Activated B cell treated with CpG ODN at 0.5 μM for 24 hours (primary cell): ENCODE results near the gene PLEKHA8. TPM values are rescaled to one million over a fixed set of nuclear protein-coding genes. Genes with fewer than 3 reads are reported as not detected.

Source experiments
- ATAC-seq: fragments of 200-7000 bp; cut with Tn5 transposase; one replicate; pipeline ENCODE4 v1.10.0; 2021; ENCODE audit warnings: low read depth, mild to moderate bottlenecking, moderate library complexity
- CTCF ChIA-PET: fragments of 350-600 bp; sonication (Branson Sonifier 250); formaldehyde crosslinking; loops from one replicate; lab custom pipeline; 2021; ENCODE audit warnings: antibody characterized with exemption; lab: Charles Lee
- POLR2A ChIA-PET: fragments of 350-600 bp; sonication (Branson Sonifier 250); formaldehyde crosslinking; loops from one replicate; lab custom pipeline; 2021; ENCODE audit warnings: antibody characterized with exemption; lab: Charles Lee
- DNase-seq: peaks from one replicate; pipeline ENCODE4 v3.0.0; 2022
- H3K27ac Mint-ChIP-seq: one replicate; pipeline ENCODE4 v1.8.0; 2020; ENCODE audit warnings: mixed read lengths
- H3K27me3 Mint-ChIP-seq: one replicate; pipeline ENCODE4 v1.8.0; 2021; ENCODE audit warnings: mixed read lengths
- H3K36me3 Mint-ChIP-seq: one replicate; pipeline ENCODE4 v1.8.0; 2021; ENCODE audit warnings: low read depth, mixed read lengths
- H3K4me1 Mint-ChIP-seq: one replicate; pipeline ENCODE4 v1.8.0; 2021; ENCODE audit warnings: mixed read lengths
- H3K4me3 Mint-ChIP-seq: one replicate; pipeline ENCODE4 v1.8.0; 2020; ENCODE audit warnings: mild to moderate bottlenecking, mixed read lengths
- H3K9me3 Mint-ChIP-seq: one replicate; pipeline ENCODE4 v1.8.0; 2020; ENCODE audit warnings: mixed read lengths
- intact Hi-C: fragments of 100-400 bp; cut with micrococcal nuclease; formaldehyde crosslinking; loops from one replicate; pipeline ENCODE4 v1.15.1; 2024
- total RNA-seq: library from RNA; stranded (reverse); gene quantifications from 2 replicates; pipeline ENCODE4 v1.2.3, GENCODE V29; 2022
- TF ChIP-seq, protein P1 (sequence below): fragments of 200-600 bp; IDR thresholded peaks from one replicate; pipeline ENCODE4 v1.8.0; 2022; ENCODE audit warnings: antibody characterized with exemption, mild to moderate bottlenecking

PLEKHA8 gene
- total RNA-seq, 1 donor from 2014 or later: 9.3 TPM

DNA sequence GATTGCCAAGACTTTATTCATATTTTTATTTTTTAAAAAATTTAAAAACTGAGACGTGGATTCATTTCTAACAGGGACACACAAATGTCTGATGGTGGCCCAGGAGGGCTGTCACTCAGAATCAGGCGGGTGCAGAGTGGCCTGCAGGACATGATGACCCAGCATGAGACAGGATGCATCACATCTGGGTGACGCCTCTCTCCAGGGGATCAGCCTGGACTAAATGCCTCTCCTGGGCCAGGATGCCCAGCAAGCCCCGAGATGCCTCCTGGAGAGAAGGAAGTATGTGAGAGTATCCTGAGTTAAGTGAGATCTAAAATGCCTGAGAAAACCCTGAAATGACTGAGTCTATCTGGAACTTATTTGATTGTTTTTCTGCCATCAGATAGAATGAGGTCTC lies 89.7 kb downstream of the PLEKHA8 start:
- no peak for DNase-seq
- H3K9me3 Mint-ChIP-seq: peaks cover 8% of the 10 kb centered on the region
- ATAC-seq: no peak
- peaks cover 14% of the 10 kb centered on the region for H3K4me1 Mint-ChIP-seq
- TF ChIP-seq, protein P1, sequence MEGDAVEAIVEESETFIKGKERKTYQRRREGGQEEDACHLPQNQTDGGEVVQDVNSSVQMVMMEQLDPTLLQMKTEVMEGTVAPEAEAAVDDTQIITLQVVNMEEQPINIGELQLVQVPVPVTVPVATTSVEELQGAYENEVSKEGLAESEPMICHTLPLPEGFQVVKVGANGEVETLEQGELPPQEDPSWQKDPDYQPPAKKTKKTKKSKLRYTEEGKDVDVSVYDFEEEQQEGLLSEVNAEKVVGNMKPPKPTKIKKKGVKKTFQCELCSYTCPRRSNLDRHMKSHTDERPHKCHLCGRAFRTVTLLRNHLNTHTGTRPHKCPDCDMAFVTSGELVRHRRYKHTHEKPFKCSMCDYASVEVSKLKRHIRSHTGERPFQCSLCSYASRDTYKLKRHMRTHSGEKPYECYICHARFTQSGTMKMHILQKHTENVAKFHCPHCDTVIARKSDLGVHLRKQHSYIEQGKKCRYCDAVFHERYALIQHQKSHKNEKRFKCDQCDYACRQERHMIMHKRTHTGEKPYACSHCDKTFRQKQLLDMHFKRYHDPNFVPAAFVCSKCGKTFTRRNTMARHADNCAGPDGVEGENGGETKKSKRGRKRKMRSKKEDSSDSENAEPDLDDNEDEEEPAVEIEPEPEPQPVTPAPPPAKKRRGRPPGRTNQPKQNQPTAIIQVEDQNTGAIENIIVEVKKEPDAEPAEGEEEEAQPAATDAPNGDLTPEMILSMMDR: no peak
- intact Hi-C loops: no loop called here
- no peak overlapping the region for H3K4me3 Mint-ChIP-seq
- H3K27ac Mint-ChIP-seq: no peak overlapping the region
- no peaks in the 10 kb centered on the region for H3K27me3 Mint-ChIP-seq
- H3K36me3 Mint-ChIP-seq: no peaks in the 10 kb centered on the region
- CTCF ChIA-PET: no interaction called here
- POLR2A ChIA-PET: no interaction called here

DNA sequence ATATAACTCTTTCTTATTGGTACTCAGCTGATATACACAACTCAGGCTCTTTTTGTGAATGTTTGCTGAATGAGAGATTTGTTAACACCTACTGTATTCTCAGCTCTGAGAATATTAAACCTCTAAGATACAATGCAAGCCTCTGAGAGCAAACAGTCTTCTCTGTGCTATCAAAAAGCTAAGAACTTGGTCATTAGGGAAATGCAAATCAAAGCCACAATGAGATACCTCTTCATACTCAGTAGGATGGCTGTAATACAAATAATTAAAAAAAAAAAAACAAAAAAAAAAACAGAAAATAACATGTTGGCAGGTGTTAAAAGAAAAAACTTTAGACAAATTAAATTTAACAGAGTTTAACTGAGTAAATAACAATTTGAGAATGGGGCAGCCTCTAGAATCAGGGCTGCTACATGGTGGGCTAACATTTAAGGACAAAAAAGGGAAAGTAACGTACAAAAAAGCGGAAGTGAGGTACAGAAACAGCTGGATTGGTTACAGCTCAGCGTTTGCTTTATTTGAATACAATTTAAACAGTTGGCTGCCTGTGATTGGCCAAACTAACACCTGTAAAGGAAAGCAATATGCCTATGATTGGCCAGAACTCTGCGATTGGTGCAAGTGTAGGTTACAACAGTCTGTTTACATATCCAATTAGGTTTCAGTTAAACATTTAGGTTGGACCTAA lies 91.8 kb downstream of the PLEKHA8 start:
- Mint-ChIP-seq H3K36me3 (no peaks in the 10 kb centered on the region), H3K27ac (no peak overlapping the region), H3K4me1 (peaks cover 7% of the 10 kb centered on the region), H3K4me3 (no peak overlapping the region), H3K27me3 (no peaks in the 10 kb centered on the region), H3K9me3 (no peaks in the 10 kb centered on the region)
- TF ChIP-seq, protein P1: no peak
- POLR2A ChIA-PET: interaction anchor here (1.2 kb wide), 2 partner anchors 14 to 24 kb away, joined by 3 to 4 read pairs; no protein-coding TSS in a partner anchor
- no peak for DNase-seq
- intact Hi-C loops: no loop called here
- no peak for ATAC-seq
- CTCF ChIA-PET: interaction anchor here (1.3 kb wide), 1 partner anchor 58 kb away, joined by 4 read pairs; no protein-coding TSS in a partner anchor

DNA sequence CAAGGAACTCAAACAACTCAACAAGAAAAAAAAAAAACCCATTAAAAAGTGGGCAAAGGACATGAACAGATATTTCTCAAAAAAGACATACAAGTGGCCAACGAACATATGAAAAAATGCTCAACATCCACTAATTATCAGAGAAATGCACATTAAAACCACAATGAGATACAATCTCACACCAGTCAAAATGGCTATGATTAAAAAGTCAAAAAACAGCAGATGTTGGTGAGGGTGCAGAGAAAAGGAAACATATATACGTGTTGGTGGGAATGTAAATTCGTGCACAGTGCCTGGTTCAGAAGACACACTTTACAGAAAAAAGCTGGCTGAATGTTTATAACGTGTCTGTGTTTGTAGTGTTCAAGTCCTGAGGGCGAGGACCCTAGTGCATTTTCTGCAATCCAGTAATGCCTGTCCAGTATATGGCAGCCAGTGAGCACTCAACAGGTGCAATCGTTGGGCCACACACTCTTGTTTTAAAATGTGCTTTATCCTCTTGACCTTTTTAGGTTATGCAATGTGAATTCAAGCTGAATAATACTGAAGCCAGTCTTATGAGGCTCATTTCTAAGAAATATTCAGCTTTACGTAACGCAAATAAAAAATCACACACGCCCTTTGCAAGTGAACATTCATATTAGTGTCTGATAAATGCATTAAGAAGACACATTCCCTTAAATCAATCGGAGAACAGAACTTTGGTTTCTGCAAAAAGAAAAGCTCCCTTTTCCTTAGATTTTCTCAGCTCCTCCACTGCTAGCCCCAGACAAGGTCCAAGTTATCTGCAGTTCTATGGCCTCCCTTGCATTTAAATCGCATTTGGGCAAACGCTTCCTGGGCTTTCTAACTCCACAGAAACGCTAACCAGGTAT lies 105.8 kb downstream of the PLEKHA8 start:
- Mint-ChIP-seq H3K4me1 (peaks cover 12% of the 10 kb centered on the region), H3K27me3 (peaks cover 11% of the 10 kb centered on the region), H3K36me3 (peaks cover 3% of the 10 kb centered on the region), H3K4me3 (peak overlapping the region; percentile 83), H3K27ac (peak overlapping the region; percentile 61), H3K9me3 (no peaks in the 10 kb centered on the region)
- TF ChIP-seq, protein P1: no peak
- ATAC-seq: no peak
- no peak for DNase-seq
- ChIA-PET POLR2A (interaction anchor here (0.8 to 1.3 kb wide), 4 partner anchors 12 to 344 kb away, joined by 3 to 4 read pairs (median 4); partner anchors contain the start of gene NOD1), CTCF (interaction anchor here (1.2 to 2.0 kb wide), 4 partner anchors 23 to 72 kb away, joined by 3 to 5 read pairs (median 4); no protein-coding TSS in a partner anchor)
- intact Hi-C loops: loop anchor here (2.0 kb wide), 3 partner anchors 29 to 145 kb away; partner anchors contain the start of genes FKBP14 and SCRN1

DNA sequence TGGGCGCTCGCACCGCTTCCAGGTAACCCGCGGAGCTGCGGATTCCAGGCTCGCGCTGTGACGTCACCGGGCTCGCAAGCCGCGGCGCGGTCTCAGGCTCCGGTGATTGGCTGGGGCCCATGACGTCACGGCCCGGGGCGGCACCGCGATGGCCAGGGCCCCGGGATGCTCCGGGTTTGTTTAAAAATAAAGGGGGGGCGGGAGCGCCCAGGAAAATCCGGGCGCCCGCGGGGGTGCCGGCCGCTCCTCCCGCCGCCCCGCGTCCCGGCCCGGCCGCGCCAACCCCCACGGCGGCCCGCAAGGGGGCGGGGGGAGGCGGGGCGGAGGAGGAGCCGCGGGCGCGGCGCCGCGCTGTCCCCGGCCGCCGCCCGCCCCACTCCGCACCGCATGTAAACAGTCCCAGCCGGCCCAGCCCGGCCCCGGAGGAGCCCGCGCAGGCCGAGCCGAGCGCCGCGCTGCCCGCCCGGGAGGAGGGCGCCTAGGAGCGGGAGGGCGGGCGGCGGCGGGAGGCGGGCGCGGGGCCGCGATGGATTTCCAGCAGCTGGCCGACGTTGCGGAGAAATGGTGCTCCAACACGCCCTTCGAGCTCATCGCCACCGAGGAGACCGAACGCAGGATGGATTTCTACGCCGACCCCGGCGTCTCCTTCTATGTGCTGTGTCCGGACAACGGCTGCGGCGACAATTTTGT lies 106.5 kb downstream of the PLEKHA8 start, which contains the start of gene MTURN:
Gene MTURN (plus strand): TSS at position 376 of the 690 bp plus-strand sequence. CDS start 151 bp downstream, at position 527.
- ATAC-seq (peak; percentile 82), DNase-seq (peak; percentile 85)
- Mint-ChIP-seq H3K4me1 (peaks cover 12% of the 10 kb centered on the region), H3K36me3 (peaks cover 3% of the 10 kb centered on the region), H3K4me3 (peak within 1 kb of the TSS; percentile 91), H3K27ac (peak within 1 kb of the TSS; percentile 77), H3K27me3 (peaks cover 11% of the 10 kb centered on the region), H3K9me3 (no peaks in the 10 kb centered on the region)
- POLR2A ChIA-PET: interaction anchor here (0.7 to 1.3 kb wide), 7 partner anchors 11 to 459 kb away, joined by 3 to 5 read pairs (median 4); partner anchors contain the start of gene NOD1
- CTCF ChIA-PET: interaction anchor here (1.2 to 2.0 kb wide), 4 partner anchors 22 to 73 kb away, joined by 3 to 5 read pairs (median 4); no protein-coding TSS in a partner anchor
- intact Hi-C loops: loop anchor here (1.0 to 2.0 kb wide), 5 partner anchors 28 to 460 kb away; partner anchors contain the start of genes FKBP14, GARS1, SCRN1 and ZNRF2
- TF ChIP-seq, protein P1: no peak
